COR-L47 (cell line): ENCODE data around the gene ASB6.
A peak's percentile ranks its signal among the peaks of the same experiment; 100 is the strongest.

ENCODE experiments used
- DNase-seq: peaks from one replicate; lab custom pipeline; 2025; lab: John Stamatoyannopoulos, UW

The ASB6 gene

GRCh38 chr9:129626079-129626624 lies 15.8 kb downstream of the ASB6 start, which contains the start of gene NTMT1:
Gene NTMT1, plus strand, starts transcription at chr9:129626163. Its CDS starts 6,541 bp downstream, at chr9:129632704.
- peak; percentile 71 for DNase-seq

DNA sequence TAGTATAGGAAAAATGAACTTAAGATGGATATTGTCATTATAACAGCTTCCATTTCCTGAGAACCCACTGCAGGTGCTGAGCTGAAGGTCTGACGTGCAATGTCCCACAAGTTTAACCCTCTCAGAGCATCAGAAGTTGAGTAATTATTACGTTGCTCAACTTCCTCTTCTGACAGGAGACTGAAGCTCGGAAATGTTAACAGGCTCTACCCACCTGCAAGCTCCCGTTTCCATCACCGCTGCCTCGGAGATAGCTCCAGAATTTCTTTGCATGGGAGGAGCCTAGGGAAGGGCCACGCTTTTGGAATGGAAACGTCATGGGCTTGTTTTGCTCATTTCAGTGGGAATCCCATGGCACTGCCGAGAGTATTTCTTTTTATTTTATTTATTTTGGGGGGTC lies 17.0 kb downstream of the ASB6 start:
- no peak for DNase-seq

GRCh38 chr9:129624168-129624759 lies 17.7 kb downstream of the ASB6 start:
- peak; percentile 39 for DNase-seq

DNA sequence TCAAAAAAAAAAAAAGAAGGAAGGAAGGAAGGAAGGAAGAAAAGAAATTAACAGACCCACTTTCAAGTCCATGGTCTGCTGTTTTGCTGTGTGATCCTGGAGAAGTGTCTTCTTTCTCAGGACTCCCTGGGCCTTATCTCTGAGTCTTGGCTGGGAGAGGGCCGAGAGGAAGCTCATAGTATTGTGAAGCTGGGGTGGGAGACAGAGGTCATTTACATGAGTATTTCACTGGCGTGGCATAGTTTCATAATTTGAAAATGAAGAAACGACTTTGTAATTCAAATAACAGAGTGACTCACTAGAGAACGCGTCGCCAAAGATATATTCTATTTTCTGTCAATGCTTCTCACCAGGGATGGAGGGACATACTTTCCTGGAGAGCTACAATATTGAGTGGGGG lies 18.6 kb downstream of the ASB6 start:
- DNase-seq, result no peak

DNA sequence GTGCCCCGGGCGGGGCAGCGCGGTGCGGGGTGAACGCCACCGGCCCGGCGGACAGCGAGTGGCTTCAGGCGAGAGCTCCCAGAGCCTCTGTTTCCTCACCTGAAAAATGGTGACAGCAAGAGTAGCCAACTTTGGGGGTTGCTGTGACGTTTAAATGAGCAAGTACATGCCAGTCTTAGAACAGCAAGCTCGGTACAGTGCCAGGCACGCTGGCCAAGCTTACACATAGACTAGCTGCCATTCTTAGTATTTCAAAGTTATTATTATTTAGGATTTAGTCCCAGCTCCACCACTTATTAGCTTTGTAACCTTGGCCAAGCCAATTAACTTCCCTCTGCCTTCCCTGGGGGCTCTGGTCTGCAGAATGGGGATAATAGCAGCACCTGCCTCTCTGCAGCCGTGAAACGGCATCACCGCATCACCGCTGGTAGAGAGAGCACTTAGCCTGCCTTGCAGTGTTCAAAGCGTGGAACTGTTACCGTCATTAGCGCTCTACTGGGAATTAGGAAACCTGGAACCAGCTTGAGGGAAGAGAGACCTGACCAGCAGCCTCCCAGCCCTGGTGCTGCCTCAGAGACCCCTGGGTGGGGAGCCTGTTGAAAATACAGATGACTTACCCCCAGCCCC lies 21.2 kb downstream of the ASB6 start, which contains the start of gene C9orf50:
C9orf50 (minus strand) TSS at position 433 of the 627 bp plus-strand sequence. CDS start 527 bp downstream, outside the sequence.
- no peak for DNase-seq

- DNase-seq, result no peak
Observed at GRCh38 chr9:129619787-129620668, 21.9 kb downstream of the ASB6 start.

GRCh38 chr9:129617167-129617566 lies 24.8 kb downstream of the ASB6 start:
- DNase-seq, result no peak

GRCh38 chr9:129615407-129616285 lies 26.3 kb downstream of the ASB6 start:
- no peak for DNase-seq

DNA sequence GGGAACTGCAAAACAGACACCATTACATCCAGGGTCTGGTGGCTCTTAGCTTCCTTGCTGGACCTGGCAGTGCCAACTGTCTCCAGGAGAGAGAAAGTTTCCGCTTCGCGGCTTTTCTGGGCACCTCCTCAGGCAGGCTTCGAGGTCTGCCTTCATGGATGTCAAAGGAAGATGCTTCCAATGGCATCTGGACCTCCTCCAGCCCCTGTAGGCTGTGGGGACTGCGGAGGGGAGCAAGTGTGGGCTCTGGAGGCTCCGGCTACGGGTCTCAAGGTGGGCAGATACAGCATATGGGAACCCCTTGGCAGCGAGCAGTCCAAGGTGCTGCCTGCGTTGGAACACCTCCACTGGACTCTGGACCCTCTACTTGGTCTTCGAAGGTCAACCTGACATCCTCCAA lies 27.0 kb downstream of the ASB6 start:
- no peak for DNase-seq

- DNase-seq, result peak; percentile 65
Observed at GRCh38 chr9:129613520-129614175, 28.3 kb downstream of the ASB6 start.

DNA sequence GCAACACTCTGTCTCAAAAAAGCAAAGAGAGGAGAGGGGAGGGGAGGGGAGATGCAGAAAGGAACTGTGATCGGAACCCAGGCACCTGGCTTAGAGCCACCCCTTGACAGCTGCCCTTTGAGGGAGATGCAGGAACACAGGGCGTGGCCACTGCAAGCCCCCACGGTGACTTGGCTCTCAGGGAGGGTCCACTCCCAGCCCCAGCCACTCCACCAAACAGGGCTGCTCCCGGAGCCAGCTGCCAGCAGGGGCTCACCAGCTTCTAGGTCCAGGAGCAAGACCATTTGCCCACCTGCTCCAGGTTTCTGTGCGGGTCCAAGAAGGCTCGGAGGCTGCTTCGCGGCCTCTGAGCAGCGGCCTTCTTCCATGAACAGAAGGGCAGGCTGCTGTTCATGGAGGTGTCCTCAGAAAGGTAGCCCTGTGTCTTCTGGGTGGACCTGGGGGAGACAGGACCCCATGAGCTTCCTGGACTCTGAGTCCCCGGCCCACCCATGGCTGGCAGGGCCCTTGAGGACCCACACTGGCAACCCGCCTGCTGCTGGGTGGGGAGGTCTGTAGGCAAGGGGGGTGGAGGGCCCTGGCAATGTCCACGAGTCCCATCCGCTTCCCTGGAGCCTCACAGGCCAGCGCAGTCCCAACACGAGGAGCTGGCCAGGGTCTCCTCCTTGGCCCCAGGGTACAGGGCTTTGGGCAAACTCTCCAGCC lies 29.0 kb downstream of the ASB6 start:
- peak; percentile 71 for DNase-seq

GRCh38 chr9:129612123-129612522 lies 29.8 kb downstream of the ASB6 start:
- DNase-seq, result no peak

DNA sequence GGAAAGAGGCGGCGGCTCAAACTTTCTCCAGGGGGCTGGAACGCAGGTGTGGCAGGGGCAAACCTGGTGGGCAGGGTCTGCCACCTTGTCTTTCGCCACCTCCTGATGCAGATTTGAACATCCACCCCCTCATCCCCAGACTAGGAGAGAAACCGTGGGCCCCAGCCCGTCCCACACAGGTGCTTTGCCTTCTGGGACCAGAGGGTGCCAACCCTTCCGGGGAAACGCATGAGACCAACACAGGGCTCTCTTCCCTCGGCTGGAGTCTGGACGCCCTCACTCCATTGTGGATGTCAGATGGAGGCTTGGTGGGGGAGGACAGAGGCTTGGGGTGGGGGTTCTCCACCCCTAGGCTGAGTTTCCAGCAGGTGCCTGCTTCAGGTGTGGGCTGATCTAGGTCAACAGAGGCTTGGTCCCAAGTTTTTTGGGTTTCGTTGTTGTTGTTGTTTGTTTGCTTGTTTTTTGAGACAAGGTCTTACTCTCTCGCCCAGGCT lies 30.6 kb downstream of the ASB6 start:
- DNase-seq, result no peak

DNA sequence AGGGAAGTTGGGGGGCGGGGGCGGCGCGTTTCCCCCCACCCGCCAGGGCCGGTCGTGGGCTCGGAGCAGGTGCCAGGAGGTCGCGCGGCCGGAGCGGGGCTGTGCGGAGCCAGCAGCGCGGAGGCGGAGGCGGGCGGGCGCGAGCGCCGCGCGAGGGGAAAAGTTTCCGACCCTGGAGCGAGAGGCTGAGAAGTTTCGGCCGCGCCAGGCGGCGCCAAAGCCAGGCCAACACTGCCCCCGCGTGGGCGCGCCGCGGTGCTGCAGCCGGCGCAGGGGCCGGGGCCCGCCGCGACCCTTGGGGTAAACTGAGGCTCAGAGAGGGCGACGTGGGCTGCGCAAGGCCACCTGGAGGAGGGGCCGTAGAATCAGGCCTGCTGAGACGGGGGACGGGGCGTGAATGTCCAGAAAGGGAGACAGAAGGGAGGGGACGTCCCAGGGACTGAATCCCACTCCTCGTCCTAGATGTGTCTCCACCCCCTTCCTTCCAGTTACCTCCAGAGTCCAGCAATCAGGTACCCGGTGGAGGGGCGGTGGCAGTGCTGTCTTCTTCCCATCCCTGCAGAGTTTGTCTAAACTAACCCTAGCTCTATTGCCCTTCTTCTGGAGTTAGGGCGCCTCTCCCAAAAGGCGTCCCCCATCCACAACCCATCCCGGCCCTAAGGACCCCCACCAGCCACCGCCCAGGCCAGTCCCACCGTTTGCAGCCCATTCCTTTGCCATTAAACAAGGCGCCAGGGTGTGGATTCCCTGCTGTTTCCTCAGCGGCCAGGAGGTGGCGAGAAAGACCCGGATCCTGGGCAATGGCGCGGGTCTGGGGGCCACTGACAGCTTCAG lies 31.3 kb downstream of the ASB6 start:
- DNase-seq, result peak; percentile 46

DNA sequence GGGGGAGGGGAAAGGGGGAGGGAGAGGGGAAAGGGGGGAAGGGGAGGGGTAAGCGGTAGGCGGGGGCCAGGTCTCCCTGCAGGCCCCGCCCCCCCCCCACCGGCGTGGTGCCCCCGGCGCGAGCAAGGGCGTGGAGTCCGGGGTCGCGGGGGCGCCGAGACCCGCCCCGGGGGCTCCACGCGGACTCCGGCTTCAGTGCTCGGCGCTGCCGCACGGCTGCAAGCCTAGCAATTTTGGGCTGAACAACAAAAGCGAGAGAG lies 31.8 kb downstream of the ASB6 start:
- no peak for DNase-seq

- no peak for DNase-seq
Observed at GRCh38 chr9:129609486-129610212, 32.3 kb downstream of the ASB6 start.

GRCh38 chr9:129608561-129609481 lies 33.1 kb downstream of the ASB6 start:
- no peak for DNase-seq

DNA sequence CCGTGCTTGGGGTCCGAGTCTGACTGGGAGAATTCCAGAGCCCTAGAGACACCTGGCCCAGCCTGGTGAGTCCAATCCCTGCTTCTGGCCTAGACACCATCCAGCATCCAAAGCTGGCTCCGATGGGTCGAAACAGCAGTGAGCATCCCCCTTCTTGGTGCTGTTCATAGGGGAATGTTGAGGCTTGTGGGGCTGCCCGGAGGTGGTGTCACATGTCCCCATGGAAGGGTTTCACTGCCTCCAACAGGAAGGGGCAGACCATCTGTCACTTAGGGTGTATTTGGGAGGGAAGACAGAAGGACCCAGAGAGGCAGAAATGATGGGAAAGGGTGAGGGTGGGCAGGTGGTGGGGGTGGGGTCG lies 34.9 kb downstream of the ASB6 start:
- no peak for DNase-seq
